ENCODE results near the gene CTIF. TPM values are rescaled to one million over a fixed set of nuclear protein-coding genes. Genes with fewer than 3 reads are reported as not detected.

The CTIF gene
- total RNA-seq, 1 experiment from 2014 or later: 3.5 TPM

DNA sequence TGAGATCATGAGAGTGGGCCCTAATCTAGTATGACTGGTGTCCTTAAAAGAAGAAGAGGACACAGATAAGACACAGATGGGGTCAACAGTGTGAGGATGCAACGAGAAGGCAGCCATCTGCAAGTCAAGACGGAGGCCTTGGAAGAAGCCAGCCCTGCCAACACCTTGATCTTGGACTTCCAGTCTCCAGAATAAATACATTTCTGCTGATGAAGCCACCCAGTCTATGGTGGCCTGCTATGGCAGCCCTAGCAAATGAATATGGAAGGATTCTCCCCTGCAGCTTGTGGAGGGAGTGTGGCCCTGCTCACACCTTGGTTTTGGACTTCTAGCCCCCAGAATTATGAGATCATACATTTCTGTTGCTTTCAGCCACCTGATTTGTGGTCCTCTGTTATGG lies 12.3 kb downstream of the CTIF start:
- DNase-seq (ENCODE audit: low read depth): no peak

DNA sequence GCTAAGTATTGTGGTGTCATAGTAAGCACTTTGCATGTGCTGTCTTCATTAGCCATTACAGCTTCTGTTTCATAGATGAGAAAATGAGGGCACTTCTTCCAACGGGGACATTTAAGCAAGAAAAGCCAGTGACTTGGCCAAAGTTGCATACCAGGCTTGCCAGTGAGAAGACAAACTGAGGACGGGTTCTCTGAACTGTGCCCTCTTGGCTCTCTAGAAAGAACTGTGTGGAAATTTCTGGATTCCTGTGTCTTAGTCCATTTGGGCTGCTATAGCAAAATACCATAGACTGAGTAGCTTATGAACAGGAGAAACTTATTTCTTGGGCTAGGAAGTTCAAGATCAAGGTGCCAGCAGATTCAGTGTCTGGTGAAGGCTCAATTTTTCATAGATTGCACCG lies 13.3 kb downstream of the CTIF start:
- no peak for DNase-seq (ENCODE audit: low read depth)

DNA sequence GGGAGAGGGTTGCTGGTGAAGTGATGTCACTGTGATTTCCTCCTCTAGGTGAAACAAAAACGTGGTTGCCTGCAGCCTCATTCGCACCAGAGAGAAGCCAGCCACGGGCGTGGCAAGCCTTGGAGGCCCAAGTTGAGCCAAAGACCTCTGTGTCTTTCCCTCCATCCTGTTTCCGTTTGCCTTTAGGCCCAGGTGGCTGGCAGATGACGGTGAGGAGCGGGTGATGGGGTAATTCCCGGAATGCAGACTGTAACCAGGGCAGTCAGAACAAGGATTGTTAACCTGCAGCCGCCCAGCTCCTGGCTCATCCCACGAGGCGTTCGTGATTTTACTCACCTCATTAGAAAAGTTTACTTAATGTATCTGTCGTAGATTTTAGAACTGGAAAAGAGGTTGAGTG lies 14.4 kb downstream of the CTIF start:
- DNase-seq (ENCODE audit: low read depth): no peak

DNA sequence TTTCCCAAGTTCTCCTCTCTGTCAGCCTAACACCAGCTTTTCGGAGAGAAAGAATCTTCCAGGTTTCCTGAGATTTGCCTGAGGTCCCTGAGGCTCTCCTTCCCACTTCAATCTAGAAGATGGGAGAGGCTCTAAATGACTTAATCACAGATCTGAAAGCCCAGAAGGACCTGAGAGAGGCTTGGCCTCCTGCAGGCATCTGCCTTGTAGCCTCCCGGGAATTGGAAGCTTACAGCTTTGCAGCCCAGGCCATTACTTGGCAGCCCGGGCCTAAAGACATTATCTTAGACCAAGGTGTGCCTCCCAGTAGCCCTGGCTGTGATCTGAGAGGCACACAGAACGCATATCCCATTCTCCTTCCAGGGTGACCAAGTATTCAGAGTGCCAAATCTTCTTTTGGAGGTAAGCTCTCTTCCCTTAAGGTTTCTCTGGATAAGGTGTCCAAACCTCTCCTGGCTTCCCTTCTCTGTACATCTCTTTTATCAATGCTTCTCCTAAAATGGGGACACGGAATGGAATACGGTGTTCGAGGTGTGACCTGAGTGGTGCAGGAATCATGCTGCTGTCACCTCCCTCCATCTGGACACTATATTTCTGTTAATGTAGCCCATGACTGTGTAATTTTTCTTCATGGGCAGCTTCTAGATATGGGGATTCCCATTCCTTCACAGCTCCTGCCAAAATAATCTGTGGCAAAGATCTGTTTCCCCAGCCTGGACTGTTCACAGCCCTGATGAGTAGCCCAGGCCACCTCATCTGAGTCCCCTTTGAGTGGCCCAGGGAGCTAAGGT lies 16.0 kb downstream of the CTIF start:
- DNase-seq (ENCODE audit: low read depth): no peak

DNA sequence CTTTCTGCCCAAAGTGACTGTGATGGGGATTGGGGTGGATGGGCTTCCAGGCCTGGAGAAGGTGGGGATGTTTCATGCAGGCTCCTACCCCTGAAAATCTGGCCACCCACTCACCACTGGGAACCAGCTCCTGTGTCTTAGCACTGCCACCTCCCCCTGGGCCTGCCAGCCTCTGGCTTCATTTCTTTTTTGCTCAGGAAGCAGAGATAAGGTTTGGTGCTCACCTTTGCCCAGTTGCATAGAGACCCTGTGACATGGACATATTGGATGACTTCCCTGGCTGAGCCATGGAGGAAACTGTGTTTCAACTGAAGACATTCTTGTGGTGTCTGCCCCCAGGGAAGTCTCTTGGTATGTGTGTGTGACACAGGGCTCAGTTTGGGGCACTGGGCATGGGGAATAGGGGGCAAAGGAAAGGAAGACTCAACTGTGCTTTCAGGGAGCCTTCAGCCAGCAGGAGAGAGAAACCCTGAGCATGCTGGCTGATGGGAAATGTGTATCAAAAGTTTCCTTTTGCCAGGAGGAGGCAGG lies 16.7 kb downstream of the CTIF start:
- DNase-seq (ENCODE audit: low read depth): no peak

DNA sequence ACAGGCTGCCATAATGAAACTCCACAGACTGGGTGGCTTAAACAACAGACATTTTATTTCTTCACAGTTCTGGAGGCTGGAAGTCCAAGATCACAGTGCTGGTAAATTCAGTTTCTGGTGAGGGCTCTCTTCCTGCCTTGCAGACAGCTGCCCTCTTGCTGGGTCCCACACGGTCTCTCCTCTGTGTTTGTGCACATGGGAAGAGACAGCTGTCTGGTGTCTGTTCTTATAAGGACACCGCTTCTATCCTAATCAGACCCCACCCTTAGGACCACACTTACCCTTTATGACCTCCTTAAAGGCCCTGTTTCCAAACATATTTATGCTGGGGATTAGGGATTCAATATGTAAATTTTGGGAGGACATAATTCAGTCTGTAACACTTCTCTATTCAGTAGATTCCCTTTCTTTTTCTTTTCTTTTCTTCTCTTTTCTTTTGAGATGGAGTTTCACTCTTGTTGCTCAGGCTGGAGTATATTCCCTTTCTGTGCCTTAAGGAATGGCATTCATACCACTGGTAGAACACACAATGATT lies 18.9 kb downstream of the CTIF start:
- no peak for DNase-seq (ENCODE audit: low read depth)

DNA sequence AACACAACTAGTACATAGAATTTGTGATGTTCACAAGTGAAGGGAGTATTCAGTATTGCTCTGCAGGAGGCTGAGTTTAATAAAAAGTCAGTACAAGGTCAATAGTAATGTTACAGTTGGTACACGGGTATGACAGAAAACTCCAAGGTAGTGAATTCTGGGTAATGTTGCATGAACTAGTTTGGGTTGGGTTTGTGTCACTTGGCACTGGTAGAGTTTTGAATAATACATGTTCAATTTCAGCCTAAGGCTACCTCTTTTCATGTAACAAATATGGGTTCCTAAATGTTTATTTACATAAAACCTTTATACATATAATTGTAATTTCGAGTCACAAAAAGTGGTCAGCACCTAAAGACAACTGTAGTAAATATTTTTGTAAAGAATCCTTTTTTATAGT lies 19.4 kb downstream of the CTIF start:
- DNase-seq (ENCODE audit: low read depth): no peak

DNA sequence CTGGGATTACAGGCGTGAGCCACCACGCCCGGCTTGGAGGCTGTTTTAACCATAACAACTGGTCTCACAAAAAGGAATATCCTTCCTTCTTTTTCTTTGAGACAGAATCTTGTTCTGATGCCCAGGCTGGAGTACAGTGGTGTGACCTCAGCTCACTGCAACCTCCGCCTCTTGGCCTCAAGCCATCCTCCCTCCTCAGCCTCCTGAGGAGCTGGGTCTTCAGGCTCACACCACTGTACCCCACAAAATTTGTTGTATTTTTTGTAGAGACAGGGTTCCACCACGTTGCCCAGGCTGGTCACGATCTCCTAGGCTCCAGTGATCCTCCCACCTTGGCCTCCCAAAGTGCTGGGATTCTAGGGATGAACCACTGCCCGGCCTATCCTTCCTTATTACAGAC lies 21.7 kb downstream of the CTIF start:
- DNase-seq (ENCODE audit: low read depth): no peak

DNA sequence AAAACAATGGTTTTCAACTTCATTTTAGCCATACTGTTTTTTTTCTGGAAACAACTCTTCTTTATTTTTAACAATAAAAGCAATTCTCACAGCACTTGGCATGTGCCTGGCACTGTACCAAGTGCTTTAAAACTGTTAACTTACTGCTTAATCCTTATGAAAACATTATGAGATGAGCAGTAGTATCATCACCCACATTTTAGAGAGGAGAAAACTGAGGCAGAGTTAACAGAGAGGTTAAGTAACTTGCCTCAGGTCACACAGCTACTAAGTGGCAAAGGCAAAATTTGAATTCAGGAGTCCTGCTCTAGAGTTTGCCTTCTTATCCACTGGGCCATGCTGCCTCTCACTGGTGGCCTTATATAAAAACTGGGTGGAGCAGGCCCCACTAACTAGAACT lies 23.2 kb downstream of the CTIF start:
- DNase-seq (ENCODE audit: low read depth): no peak

DNA sequence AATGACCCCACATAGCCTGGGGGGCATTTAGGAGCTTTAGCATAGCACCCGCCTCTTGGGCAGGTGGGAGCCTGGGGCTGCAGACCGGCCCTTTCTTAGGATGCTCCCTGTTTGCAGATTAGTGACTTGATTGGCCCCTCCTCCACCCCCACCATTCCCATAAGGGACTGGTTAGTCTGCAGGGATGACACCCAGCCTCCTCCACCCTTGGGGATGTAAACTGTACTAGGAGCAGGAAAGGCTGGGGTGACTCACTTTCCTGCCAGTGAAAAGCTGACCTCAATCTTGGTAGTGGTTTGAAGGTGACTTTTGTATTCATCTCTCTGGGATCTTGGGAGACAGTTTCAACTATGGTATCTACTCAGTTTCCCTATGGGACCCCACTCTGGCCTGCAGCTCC lies 24.2 kb downstream of the CTIF start:
- DNase-seq (ENCODE audit: low read depth): peak; percentile 85

DNA sequence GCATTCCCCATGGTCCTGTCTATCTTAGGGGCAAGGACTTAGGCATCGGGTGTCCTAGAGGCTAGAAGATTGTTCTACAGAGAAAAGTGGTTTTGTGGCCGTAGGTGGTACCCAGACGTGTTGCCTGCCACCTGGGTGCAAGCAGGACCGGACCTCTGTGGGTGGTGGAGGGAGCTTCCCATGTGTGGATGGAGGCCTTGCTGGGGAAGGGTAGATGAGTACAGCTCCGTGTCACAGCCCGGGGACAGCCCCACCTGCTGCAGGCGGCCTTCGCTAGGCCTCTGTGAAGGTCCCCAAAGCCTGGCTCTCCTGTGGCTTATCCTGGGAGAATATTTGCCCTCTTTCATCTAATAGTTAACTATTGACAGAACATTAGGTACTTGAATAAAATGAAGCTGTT lies 25.3 kb downstream of the CTIF start:
- no peak for DNase-seq (ENCODE audit: low read depth)

DNA sequence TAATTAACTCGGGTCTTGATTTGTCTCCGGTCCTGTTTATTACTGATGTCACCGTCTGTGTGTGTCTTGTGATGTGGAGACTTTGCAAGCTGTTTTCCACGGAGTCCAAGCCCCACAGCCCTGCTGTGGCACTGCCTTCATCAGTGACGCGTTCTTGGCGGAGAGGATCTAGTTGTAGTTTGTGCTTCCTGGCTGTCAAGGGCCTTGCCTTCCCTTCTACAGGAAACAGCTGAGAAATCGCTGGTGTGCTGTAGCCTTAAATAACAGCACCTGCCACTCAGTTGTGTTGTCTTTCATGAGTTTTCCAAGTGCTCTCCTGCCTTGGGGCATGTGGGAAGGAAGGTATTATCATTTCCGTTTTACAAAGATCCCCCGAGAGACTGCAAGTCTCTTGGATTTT lies 26.3 kb downstream of the CTIF start:
- no peak for DNase-seq (ENCODE audit: low read depth)

DNA sequence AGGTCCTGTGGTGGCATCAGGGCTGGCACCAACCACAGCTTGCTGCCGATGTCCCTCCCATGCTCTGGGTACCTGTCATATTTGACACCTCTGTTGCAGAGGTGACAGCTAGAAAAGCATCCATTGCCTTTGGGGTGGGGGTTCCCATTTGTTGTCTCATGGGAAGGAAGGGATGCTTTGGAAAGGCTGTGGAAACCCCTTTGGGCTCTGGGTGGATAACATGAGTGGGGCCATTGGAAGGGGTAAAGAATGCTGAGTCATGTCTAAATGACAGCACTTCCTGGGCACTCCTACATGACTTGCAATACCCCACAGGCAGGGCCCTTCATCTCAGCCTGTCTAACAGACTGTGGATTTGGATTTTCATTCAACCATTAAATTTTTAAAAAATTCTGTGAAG lies 27.8 kb downstream of the CTIF start:
- DNase-seq (ENCODE audit: low read depth): peak; percentile 46

DNA sequence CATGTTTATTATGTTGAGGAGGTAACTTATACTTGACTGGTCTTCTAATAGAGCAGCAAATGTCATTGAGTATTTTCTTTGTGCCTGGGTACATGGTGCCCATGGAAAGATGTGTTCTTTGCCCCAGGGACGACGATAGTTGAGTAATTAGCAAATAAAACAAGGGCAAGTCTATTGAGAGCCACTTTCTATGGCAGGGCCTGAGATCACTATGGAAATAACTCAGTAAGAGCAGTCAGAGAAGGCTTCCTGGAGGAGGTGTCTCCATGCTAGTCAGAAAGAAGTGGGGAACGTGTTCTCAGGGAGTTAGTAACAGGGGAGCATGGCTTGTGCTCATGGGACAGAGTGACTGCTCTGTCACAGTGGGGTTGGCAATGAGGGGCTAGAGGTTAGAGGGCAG lies 28.6 kb downstream of the CTIF start:
- DNase-seq (ENCODE audit: low read depth): no peak

DNA sequence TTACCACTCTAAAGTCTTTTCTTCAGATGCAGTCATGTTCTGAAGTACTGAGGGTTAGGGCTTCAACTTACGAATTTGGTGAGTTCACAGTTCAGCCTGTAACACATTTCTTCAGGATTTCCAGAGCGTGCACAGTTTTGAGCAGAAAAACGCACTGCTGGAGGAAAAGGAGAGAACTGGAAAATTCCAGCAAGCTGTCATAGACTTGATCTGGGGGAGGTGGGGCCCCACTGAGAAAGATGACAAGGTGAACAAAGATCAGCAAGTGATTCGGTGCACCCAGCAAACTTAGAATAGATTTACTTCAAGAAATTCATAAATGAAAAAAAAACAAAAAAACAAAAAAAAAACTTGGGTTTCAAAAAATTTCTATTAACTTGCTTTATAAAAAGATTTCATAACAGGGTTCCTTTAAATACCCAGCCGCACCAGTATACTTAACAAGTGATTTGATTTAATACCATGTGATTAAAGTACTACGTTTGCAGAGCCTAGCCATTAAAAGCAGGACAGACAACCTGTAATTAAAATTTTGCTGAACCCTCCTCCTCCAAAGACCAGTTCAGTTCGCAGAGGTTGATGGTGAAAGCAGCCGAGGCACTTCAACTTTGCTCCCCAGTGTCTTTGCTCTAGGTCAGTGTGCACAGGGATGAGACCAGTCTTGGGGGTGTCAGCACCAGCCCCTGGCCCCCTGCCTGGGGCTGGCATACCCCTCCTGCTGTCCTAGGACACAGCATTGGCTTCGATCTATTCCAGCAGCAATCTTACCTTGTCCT lies 30.5 kb downstream of the CTIF start:
- DNase-seq (ENCODE audit: low read depth): no peak

DNA sequence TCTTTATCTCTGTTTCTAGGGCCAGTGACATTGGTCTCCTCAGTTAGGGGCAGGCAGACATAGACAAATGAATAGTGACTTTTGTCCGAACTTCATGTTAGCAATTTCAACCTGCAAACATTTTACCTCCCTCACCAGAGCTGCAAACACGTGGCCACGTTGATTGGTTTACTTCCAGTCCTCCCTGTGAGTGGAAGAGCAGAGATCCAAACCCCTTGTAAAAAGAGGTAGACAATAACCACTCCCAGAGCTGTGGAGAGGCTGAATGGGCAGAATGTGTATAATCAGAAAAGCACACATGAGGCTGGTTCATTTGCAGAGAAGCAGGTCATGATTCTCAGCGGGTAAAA lies 31.1 kb downstream of the CTIF start:
- no peak for DNase-seq (ENCODE audit: low read depth)

DNA sequence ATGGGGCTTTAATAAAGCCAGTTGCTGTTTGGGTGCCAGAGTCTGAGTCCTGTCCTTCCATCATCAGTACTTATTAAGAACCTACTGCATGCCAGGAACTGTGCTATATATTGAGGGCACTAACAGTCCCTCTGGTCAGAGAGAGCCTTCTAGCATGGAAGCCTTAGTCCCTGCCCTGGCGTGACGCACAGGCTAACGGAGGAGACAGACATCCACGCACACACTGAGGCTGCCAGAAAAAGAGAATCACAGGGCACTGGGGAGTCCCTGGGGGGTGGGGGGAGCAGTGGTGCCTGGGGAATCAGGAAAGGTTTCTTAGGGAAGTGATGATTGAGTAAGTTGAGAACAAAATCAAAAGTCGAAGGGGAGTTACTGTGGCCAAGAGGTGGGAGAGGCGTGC lies 31.5 kb downstream of the CTIF start:
- DNase-seq (ENCODE audit: low read depth): no peak

DNA sequence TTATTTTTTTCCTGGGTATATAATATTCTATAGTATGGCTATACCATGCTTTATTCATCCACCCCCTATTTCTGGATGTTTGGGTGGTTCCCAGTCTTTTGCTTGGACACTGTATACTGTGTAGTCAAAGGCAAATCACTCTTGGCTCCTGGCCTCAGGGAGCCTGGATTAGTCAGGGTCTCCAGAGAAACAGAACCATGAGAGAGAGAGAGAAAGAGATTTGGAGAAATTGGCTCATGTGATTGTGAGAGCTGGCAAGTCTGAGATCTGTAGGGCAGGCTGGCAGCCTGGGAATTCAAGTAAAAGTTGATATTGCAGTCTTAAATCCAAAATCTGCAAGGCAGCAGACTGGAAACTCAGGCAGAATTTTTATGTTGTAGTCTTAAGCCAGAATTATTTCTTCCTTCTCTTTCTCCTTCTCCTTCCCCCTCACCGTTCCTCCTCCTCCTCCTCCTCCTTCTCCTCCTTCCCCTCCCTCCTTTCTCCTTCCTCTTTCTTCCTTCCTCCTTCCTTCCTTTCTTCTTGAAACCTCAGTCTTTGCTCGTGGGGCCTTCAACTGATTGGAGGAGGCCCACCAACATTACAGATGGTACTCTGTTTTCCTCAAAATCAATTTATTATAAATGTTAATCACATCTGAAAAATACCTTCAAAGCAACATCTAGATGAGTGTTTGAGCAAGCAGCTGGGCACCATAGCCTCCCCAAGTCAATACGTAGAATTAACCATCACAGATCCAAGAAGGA lies 33.0 kb downstream of the CTIF start:
- DNase-seq (ENCODE audit: low read depth): no peak

DNA sequence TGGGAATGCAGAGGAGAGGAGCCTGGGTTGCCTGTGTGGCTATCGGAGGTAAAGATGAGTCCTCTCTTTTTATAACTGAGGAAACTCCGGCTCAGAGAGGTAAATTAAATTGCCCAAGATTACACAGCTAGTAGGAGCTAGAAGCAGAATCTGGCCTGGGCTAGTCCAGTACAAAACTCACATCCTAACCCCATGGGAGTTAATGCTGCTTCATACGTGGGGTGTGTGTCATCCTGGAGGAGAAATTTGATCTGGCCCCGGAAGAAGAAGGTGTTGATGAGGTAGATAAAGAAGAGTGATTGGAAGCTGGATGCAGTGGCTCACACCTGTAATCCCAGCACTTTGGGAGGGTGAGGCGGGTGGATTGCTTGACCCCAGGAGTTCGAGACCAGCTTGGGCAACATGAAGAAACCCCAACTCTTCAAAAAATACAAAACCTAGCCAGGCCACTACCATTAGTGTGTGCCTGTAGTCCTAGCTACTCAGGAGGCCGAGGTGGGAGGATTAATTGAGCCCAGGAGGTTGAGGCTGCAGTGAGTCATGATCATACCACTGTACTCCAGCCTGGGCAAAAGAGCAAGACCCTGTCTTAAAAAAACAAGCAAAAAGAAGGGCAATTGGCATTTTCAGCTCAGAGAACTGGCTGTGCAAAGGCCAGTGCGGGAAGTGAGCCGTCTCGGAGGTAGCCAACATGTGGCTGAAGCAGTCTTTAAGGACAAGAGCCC lies 33.7 kb downstream of the CTIF start:
- no peak for DNase-seq (ENCODE audit: low read depth)

DNA sequence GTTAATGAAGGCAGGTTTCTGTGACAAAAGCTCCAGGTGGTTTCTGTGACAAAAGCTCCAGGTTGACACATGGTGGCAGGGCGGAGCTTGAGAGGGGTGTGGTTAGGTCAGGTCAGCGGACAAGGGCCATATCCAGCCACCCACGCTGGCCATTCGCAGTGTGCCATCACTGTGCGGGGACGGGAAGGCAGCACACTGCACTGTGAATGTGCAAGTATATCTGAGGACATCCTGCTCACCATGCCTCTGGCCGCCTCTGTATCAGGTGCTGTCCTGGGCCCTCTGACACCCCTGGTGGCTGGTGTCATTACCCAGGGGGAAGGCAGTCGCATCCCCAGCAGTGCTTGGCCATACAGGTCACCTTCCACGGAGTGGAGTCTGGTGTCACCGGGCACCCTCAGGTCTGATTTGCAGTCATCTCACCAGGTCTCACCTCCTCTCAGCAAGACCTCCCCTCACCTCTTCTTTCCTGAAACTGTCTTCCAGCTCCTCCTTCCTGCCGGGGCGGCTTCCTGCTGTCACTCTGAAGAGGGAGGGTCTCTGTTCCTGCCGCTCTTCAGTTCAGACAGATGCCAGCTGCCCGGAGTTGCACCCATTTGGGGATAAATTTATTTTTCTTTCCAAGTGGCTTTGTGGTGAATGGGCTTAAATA lies 34.9 kb downstream of the CTIF start:
- no peak for DNase-seq (ENCODE audit: low read depth)

DNA sequence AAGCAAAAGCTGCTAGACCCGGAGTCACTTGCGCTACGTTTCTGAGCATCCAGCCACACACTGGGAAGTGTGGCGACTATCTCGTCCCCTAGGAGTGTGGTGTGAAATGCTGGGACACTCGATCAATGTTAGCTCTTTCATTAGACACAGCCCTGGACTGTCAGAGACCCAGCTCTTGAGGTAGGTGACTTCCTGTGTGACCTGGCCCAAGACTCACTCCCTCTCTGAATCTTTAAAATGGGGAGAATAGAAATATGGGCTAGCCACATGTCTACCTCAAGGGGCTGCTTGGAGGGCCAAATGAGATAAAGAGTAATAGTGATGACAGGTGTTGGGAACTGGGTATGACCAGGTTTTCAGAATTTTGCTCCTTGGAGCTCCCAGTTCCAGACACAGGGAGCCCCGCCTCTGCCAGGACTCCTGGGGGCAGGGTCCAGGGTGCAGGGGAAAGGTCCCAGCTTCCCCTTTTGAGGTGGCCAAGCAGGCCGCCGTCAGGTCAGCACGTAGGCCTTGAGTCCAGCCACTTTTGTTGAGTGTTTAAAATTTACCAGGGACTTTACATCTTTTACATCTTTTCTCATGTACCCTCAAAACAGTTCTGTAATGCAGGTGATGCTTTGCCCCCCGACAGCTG lies 36.0 kb downstream of the CTIF start:
- no peak for DNase-seq (ENCODE audit: low read depth)
